Measurements from ENCODE around the gene XYLT1. TPM values are rescaled to one million over a fixed set of nuclear protein-coding genes. Genes with fewer than 3 reads are reported as not detected.

The XYLT1 gene
- total RNA-seq, 1 experiment from 2014 or later, result not detected

DNA sequence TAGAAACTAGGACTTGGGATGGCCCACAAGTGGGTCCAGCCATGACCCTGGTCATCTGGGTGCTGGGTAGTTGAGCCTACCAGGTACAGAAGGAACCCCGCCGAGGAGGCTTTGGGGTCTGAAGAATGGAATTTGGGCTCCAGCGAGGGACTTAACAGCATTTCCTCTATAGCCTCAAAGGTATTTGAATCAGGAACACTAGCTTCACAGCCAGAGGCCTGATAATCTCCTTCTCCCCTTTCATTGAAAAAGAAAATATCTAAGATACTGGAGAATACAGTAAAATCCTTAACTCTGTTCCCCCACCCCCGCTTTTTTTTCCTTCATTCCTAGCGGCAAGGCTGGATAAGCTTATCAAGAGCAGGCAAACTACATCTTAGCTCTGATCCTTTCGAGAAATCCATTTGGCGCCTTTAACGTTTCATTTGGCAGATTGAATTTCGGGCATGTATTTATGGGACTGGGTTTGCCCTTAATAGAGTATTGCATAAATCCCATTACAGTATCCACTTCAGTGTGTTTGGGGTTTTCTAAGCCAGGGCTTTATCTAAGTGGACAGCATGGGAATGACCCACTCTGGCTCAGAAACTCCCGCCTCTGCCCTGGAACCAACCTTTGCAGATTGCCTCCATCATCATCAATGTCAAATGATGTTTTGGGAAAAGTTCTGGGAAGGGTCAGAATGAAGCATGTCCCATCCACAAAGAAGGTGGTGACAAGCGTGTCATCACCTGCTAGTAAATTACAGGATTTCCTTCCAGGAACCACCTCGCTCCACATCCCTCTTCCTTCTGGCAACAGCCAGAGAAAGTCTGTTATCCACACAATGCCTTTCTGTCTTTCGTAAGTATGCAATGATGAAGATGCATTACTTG lies 36.9 kb downstream of the XYLT1 start:
- ATAC-seq (no peak), DNase-seq (no peak)
- Histone ChIP-seq H4K20me1 (ENCODE audit: low read length) (no peaks in the 10 kb centered on the region), H3F3A (ENCODE audit: low read length, unreplicated experiment) (no peaks in the 10 kb centered on the region), H3K27ac (ENCODE audit: low read length) (no peak overlapping the region), H3K4me2 (ENCODE audit: low read length) (no peak overlapping the region), H3K4me1 (ENCODE audit: insufficient read depth, low read length) (no peaks in the 10 kb centered on the region), H3K79me2 (ENCODE audit: low read length) (no peaks in the 10 kb centered on the region), H3K9ac (ENCODE audit: low read length) (no peak overlapping the region), H3K36me3 (ENCODE audit: low read depth, low read length) (no peaks in the 10 kb centered on the region), H2AFZ (ENCODE audit: low read length) (no peak overlapping the region), H3K27me3 (ENCODE audit: low read length) (no peaks in the 10 kb centered on the region), H3K4me3 (ENCODE audit: low read length) (no peak overlapping the region), H3K9me2 (replicated peaks; ENCODE audit: low read length) (no peaks in the 10 kb centered on the region), H3K9me3 (ENCODE audit: low read length) (no peaks in the 10 kb centered on the region)
- intact Hi-C loops (cut with micrococcal nuclease), result no loop called here
- CTCF ChIA-PET, result no interaction called here
- no TSS peak for BruUV-seq (replicated peaks)
- TF ChIP-seq EZH2phosphoT487 (IDR thresholded peaks at IDR 0.05; ENCODE audit: borderline replicate concordance, low read length) (no peak), CTCF (conservative IDR thresholded peaks at IDR 0.05; ENCODE audit: low read depth, low read length) (no peak), EZH2 (IDR thresholded peaks at IDR 0.05; ENCODE audit: low read length, unreplicated experiment) (no peak)
- POLR2A ChIA-PET (ENCODE audit: unreplicated experiment), result no interaction called here

DNA sequence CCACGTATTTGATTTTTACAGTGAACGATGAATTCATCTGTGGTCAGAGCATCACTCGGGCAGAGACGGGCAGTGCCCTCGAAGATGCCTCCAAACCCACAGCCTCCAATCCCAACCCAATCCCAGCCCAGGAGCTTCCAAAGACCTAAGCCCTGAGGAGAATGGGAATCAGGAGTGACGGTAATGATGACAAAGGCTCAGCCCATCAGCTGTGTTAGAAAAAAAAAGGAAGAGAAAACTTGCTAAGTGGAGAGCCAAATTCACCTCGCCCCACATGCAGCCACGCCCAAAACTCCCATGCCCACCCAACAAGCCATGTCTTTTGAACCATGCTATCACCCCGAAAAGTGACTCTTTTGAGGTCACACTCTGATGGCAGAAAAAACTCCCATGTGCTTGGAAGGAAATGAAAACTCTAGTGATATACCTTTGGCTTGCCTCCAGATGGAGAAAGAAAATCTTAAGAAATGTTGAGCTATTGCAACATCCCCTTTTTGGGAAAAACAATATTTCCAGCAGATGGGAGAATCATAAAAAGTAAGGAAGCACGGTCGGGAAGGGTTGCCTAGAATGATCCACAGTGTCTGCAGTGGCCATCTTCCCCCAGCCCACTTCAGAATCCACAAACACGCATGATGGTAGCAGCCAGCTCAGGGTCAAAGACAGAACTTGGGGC lies 37.7 kb downstream of the XYLT1 start:
- H3K4me2 ChIP-seq (ENCODE audit: low read length), result no peak overlapping the region
- no peaks in the 10 kb centered on the region for H3K9me3 ChIP-seq (ENCODE audit: low read length)
- H4K20me1 ChIP-seq (ENCODE audit: low read length), result no peaks in the 10 kb centered on the region
- H3K4me3 ChIP-seq (ENCODE audit: low read length), result no peak overlapping the region
- H3K4me1 ChIP-seq (ENCODE audit: insufficient read depth, low read length), result no peaks in the 10 kb centered on the region
- POLR2A ChIA-PET (ENCODE audit: unreplicated experiment), result no interaction called here
- no peak overlapping the region for H3K9ac ChIP-seq (ENCODE audit: low read length)
- H3K79me2 ChIP-seq (ENCODE audit: low read length), result no peaks in the 10 kb centered on the region
- no peak overlapping the region for H2AFZ ChIP-seq (ENCODE audit: low read length)
- BruUV-seq (replicated peaks), result no TSS peak
- no peak for TF ChIP-seq CTCF (conservative IDR thresholded peaks at IDR 0.05; ENCODE audit: low read depth, low read length)
- TF ChIP-seq EZH2phosphoT487 (IDR thresholded peaks at IDR 0.05; ENCODE audit: borderline replicate concordance, low read length), result no peak
- TF ChIP-seq EZH2 (IDR thresholded peaks at IDR 0.05; ENCODE audit: low read length, unreplicated experiment), result no peak
- intact Hi-C loops (cut with micrococcal nuclease), result no loop called here
- DNase-seq (no peak), ATAC-seq (no peak)
- H3F3A ChIP-seq (ENCODE audit: low read length, unreplicated experiment), result no peaks in the 10 kb centered on the region
- H3K27ac ChIP-seq (ENCODE audit: low read length), result no peak overlapping the region
- no peaks in the 10 kb centered on the region for H3K36me3 ChIP-seq (ENCODE audit: low read depth, low read length)
- no peaks in the 10 kb centered on the region for H3K27me3 ChIP-seq (ENCODE audit: low read length)
- no peaks in the 10 kb centered on the region for H3K9me2 ChIP-seq (replicated peaks; ENCODE audit: low read length)
- CTCF ChIA-PET, result no interaction called here
